IMR-90 (cell line): Measurements from ENCODE around the gene ADCY4.
A peak's percentile ranks its signal among the peaks of the same experiment; 100 is the strongest.

Source experiments
- BHLHE40 ChIP-seq: fragments of 150-350 bp; IDR thresholded peaks from 2 replicates; pipeline ENCODE4 v1.6.1; 2016; ENCODE audit warnings: mild to moderate bottlenecking, low read depth, low read length
- CEBPB ChIP-seq: IDR thresholded peaks from 2 replicates; pipeline ENCODE4 v1.6.1; 2012; ENCODE audit warnings: low read depth, low read length, improper control_type of control experiment
- MXI1 ChIP-seq: IDR thresholded peaks from 2 replicates; pipeline ENCODE4 v1.6.1; 2012; ENCODE audit warnings: low read depth, mild to moderate bottlenecking, low read length, moderate library complexity, borderline replicate concordance
- POLR2A ChIP-seq: IDR thresholded peaks from 2 replicates; pipeline ENCODE4 v1.6.1; 2012; ENCODE audit warnings: mild to moderate bottlenecking, low read depth, low read length
- SMC3 ChIP-seq: fragments of 150-350 bp; IDR thresholded peaks from 2 replicates; pipeline ENCODE4 v1.6.1; 2016; ENCODE audit warnings: low read depth, mild to moderate bottlenecking, antibody characterized with exemption, low read length, moderate library complexity
- TF ChIP-seq, protein P1 (sequence below): conservative IDR thresholded peaks from 2 replicates; pipeline ENCODE4 v1.5.1; 2012; ENCODE audit warnings: mild to moderate bottlenecking, low read depth, low read length, improper control_type of control experiment
- TF ChIP-seq, protein P2 (sequence below): fragments of 150-350 bp; IDR thresholded peaks from 2 replicates; pipeline ENCODE4 v1.6.1; 2017; ENCODE audit warnings: mild to moderate bottlenecking, antibody characterized with exemption, low read length, low read depth

DNA sequence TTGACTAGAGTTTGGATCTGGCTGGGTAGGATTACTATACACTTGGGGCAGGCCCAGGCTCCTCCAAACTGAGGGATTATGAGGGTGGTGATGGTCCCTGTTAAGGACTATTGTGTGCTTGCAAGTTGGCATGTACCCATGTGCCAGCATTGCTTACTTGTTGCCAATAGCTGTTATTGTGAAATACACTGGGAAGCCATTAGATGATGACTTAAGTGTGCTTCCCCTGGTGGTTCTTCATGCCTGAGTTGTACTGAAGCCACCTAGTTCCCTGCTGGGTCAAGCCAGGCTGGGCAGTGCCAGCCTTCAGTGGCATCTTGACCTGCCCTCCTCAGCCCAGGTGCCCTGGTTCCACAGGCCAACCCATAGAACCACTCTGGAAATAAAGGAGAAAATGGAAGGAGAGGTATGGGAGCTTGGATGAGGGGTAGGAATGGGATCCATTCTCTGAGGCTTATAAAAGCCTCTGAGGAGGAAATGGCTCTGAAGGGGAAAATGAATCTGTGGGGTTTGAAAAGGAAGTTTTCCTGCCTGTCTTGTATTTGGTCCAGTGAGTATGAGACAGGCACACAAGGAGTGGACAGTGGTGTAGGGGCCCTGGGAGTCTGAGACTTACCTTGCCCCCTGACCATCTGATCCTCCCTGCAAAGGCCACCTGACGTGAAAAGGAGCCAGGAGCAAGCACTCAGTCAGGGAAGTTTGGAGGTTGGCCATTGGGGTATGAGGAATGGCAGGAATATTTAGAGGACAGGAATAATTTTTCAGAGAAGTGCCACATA is 22.8 kb downstream of the ADCY4 start:
- TF ChIP-seq, protein P1, sequence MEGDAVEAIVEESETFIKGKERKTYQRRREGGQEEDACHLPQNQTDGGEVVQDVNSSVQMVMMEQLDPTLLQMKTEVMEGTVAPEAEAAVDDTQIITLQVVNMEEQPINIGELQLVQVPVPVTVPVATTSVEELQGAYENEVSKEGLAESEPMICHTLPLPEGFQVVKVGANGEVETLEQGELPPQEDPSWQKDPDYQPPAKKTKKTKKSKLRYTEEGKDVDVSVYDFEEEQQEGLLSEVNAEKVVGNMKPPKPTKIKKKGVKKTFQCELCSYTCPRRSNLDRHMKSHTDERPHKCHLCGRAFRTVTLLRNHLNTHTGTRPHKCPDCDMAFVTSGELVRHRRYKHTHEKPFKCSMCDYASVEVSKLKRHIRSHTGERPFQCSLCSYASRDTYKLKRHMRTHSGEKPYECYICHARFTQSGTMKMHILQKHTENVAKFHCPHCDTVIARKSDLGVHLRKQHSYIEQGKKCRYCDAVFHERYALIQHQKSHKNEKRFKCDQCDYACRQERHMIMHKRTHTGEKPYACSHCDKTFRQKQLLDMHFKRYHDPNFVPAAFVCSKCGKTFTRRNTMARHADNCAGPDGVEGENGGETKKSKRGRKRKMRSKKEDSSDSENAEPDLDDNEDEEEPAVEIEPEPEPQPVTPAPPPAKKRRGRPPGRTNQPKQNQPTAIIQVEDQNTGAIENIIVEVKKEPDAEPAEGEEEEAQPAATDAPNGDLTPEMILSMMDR = no peak
- TF ChIP-seq BHLHE40 = no peak
- TF ChIP-seq SMC3 = no peak
- no peak for TF ChIP-seq MXI1
- no peak for TF ChIP-seq POLR2A
- peak; percentile 84 for TF ChIP-seq CEBPB
- TF ChIP-seq, protein P2, sequence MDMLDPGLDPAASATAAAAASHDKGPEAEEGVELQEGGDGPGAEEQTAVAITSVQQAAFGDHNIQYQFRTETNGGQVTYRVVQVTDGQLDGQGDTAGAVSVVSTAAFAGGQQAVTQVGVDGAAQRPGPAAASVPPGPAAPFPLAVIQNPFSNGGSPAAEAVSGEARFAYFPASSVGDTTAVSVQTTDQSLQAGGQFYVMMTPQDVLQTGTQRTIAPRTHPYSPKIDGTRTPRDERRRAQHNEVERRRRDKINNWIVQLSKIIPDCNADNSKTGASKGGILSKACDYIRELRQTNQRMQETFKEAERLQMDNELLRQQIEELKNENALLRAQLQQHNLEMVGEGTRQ = no peak
